LoVo (cell line): Measurements from ENCODE around the gene ITPR2.

Experiments
- DNase-seq: peaks from one replicate; pipeline ENCODE4 v3.0.0-alpha.2; 2016; ENCODE audit warnings: low spot score

Gene ITPR2

GRCh38 chr12:26513363-26514043, 319.5 kb downstream of the ITPR2 start:
- DNase-seq = no peak

- DNase-seq = no peak
Measured at GRCh38 chr12:26512213-26512612, 320.8 kb downstream of the ITPR2 start.

- no peak for DNase-seq
Measured at GRCh38 chr12:26510354-26510674, 322.7 kb downstream of the ITPR2 start.

- no peak for DNase-seq
Measured at GRCh38 chr12:26507613-26508012, 325.4 kb downstream of the ITPR2 start.

GRCh38 chr12:26499979-26500640, 332.9 kb downstream of the ITPR2 start:
- no peak for DNase-seq

GRCh38 chr12:26496170-26496569, 336.8 kb downstream of the ITPR2 start:
- no peak for DNase-seq

GRCh38 chr12:26493656-26494055, 339.3 kb downstream of the ITPR2 start:
- DNase-seq = peak; percentile 70

- DNase-seq = no peak
Measured at GRCh38 chr12:26492406-26492805, 340.6 kb downstream of the ITPR2 start.

GRCh38 chr12:26489908-26490307, 343.1 kb downstream of the ITPR2 start:
- DNase-seq = no peak

- no peak for DNase-seq
Measured at GRCh38 chr12:26488351-26488750, 344.6 kb downstream of the ITPR2 start.

- no peak for DNase-seq
Measured at GRCh38 chr12:26473291-26473690, 359.7 kb downstream of the ITPR2 start.

- no peak for DNase-seq
Measured at GRCh38 chr12:26471560-26471959, 361.4 kb downstream of the ITPR2 start.

- DNase-seq = no peak
Measured at GRCh38 chr12:26469421-26470180, 363.4 kb downstream of the ITPR2 start.

GRCh38 chr12:26467351-26467750, 365.6 kb downstream of the ITPR2 start:
- no peak for DNase-seq

- DNase-seq = no peak
Measured at GRCh38 chr12:26466726-26467125, 366.3 kb downstream of the ITPR2 start.

- DNase-seq = no peak
Measured at GRCh38 chr12:26465419-26466097, 367.4 kb downstream of the ITPR2 start.

GRCh38 chr12:26461776-26462175, 371.2 kb downstream of the ITPR2 start:
- DNase-seq = no peak

- no peak for DNase-seq
Measured at GRCh38 chr12:26460361-26460760, 372.6 kb downstream of the ITPR2 start.

GRCh38 chr12:26455936-26456574, 376.9 kb downstream of the ITPR2 start:
- DNase-seq = no peak

GRCh38 chr12:26453246-26453645, 379.7 kb downstream of the ITPR2 start:
- no peak for DNase-seq

- DNase-seq = no peak
Measured at GRCh38 chr12:26452511-26452910, 380.5 kb downstream of the ITPR2 start.

GRCh38 chr12:26451763-26452162, 381.2 kb downstream of the ITPR2 start:
- no peak for DNase-seq
